ENCODE results near the gene TMEM187. TPM values are rescaled to one million over a fixed set of nuclear protein-coding genes. Genes with fewer than 3 reads are reported as not detected.
A peak's percentile ranks its signal among the peaks of the same experiment; 100 is the strongest.

TMEM187 gene
- total and polyA plus RNA-seq, 12 donors, result 3.4 to 13.2 (median 7.5) TPM

DNA sequence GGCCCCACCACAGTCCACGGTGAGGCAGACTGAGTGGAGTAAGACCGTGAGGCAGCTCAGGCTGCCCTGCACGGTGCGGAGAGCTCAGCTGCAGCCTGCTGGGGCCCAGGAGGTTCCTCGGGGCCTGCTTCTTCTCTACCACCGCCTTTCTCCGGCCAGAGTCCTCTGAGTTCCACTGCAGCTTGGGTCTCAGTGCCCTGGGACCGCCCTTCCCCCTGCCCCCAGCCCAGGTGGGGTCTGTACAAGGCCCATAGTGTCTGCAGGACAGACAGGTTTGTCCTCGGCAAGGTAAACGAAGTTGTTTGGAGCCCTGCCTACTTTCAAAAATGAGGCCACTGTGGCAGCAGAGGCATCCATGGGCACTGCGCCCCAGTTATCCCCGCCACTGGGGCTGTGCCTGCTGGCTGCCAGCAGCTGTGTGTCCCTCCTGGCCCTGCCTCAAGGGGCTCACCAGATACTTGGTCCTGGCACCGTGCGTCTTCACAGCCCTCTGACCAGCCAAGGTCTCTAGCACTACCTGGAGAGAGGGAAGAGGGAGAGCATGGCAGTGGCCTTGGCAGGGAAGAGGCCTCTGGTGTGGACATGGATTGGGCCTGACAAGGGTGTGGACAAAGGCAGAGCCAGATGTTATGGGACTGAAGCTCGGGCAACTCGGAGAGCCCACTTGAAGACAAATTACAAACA, 43.2 kb downstream of the TMEM187 start:
- no peak overlapping the region for H3K4me3 ChIP-seq
- H3K27ac ChIP-seq, result no peak overlapping the region
- DNase-seq (no peak), ATAC-seq (no peak)
- 80 to 87% methylated on average over 16 of the region's 16 CpGs for WGBS, 2 donors
- TF ChIP-seq, protein P1, sequence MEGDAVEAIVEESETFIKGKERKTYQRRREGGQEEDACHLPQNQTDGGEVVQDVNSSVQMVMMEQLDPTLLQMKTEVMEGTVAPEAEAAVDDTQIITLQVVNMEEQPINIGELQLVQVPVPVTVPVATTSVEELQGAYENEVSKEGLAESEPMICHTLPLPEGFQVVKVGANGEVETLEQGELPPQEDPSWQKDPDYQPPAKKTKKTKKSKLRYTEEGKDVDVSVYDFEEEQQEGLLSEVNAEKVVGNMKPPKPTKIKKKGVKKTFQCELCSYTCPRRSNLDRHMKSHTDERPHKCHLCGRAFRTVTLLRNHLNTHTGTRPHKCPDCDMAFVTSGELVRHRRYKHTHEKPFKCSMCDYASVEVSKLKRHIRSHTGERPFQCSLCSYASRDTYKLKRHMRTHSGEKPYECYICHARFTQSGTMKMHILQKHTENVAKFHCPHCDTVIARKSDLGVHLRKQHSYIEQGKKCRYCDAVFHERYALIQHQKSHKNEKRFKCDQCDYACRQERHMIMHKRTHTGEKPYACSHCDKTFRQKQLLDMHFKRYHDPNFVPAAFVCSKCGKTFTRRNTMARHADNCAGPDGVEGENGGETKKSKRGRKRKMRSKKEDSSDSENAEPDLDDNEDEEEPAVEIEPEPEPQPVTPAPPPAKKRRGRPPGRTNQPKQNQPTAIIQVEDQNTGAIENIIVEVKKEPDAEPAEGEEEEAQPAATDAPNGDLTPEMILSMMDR (IDR thresholded peaks at IDR 0.05), result no peak
- H3K36me3 ChIP-seq, result peaks cover 0 to 68% (median 0%) of the 10 kb centered on the region in 9 donors
- peaks cover 0 to 16% (median 6%) of the 10 kb centered on the region in 9 donors for H3K4me1 ChIP-seq
- intact Hi-C loops (cut with DNase I), result loop anchor here in 1 of 10 donors (5.0 kb wide), 1 partner anchor 37 kb away; no protein-coding TSS in a partner anchor
- peaks cover 0 to 61% (median 0%) of the 10 kb centered on the region in 7 donors for H3K27me3 ChIP-seq
- H3K9me3 ChIP-seq, result no peaks in the 10 kb centered on the region

DNA sequence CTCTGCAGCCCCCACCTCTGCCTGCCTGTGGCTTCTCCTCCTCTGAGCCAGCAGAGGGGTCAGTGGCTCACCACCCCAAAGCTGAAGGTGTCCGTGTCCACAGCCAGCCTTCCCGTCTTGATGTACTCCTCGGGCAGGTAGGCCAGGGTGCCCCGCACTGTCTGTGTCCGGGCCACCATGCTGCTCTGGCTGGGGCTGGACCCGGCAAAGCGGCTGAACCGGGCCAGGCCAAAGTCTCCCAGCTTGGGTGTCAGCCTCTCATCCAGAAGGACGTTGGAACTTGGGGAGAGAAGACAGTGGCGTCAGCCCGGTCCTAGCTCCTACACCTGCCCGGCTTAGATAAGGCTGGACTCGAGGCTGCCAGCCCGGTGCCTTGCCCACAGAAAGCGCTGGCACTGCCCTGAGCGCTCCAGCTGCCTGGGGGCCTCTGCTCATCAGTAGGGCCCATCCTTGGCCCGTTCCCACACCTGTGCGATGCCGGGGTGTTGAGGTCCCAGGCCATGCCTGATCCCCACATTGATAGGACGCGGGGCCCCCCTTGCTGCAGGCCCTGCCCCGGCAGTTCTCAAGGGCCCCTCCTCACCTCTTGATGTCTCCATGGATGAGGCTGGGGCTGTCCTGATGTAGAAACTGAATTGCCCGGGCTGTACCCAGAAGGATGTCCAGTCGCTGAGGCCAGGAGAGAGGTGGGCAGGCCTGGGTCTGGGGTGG, 44.0 kb downstream of the TMEM187 start:
- 91 to 92% methylated on average over 21 to 24 of the region's 24 CpGs for WGBS, 2 donors

DNA sequence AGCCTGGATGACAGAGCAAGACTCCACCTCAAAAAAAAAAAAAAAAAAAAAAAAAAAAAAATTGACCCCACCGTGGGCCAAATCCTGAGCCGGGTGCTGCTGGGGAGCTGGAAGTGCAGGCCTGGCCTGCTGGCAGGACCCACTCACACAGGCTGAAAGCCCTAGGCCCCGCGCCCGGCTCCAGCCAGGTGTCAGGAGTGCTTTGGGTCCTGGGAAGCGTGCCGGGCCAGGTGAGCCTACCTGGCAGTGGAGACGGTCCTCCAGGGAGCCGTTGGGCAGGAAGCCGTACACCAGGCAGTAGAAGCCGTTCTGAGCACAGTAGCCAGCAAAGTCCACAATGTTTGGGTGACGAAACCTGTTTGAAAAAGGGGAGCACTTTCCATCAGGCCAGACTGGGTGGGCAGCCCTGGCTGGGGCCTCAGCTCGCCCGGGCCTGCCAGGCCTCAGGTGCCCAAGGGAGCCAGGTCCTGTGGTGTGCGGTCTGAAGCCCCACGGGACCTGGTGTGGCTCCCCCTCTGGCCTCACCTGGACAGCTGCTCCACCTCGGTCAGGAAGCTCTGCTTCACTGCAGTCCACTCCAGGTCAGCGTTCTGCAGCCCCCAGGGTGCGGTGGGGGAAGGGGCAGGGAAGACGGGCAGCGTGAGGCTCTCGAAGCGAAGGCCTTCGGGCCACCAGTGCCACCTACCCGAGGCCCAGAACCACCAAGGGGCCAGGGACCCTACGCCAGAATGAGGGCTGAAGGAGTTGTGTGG, 45.4 kb downstream of the TMEM187 start:
- Histone ChIP-seq H3K4me1 (peaks cover 0 to 30% (median 9%) of the 10 kb centered on the region in 9 donors), H3K9me3 (no peaks in the 10 kb centered on the region), H3K36me3 (peaks cover 0 to 46% (median 0%) of the 10 kb centered on the region in 9 donors), H3K27ac (peak overlapping the region in 1 of 10 donors; percentile 91), H3K27me3 (peaks cover 0 to 59% (median 0%) of the 10 kb centered on the region in 7 donors), H3K4me3 (peak overlapping the region in 1 of 10 donors; percentile 62)
- TF ChIP-seq, protein P1 (IDR thresholded peaks at IDR 0.05), result no peak
- ATAC-seq (no peak), DNase-seq (no peak)
- intact Hi-C loops (cut with DNase I), result loop anchor here in 1 of 10 donors (5.0 kb wide), 1 partner anchor 34 kb away; no protein-coding TSS in a partner anchor
- WGBS, 2 donors, result 89 to 93% methylated on average over 23 to 26 of the region's 26 CpGs

More for the DNA sequence above, 44.0 kb downstream of the TMEM187 start:
- H3K4me3 ChIP-seq, result no peak overlapping the region
- no peak for ATAC-seq
- H3K27me3 ChIP-seq, result peaks cover 0 to 62% (median 0%) of the 10 kb centered on the region in 7 donors
- no peak overlapping the region for H3K27ac ChIP-seq
- DNase-seq, result no peak
- H3K4me1 ChIP-seq, result peaks cover 0 to 24% (median 9%) of the 10 kb centered on the region in 9 donors
- TF ChIP-seq, protein P1 (IDR thresholded peaks at IDR 0.05), result no peak
- no peaks in the 10 kb centered on the region for H3K9me3 ChIP-seq
- intact Hi-C loops (cut with DNase I), result loop anchor here in 1 of 10 donors (5.0 kb wide), 1 partner anchor 36 kb away; no protein-coding TSS in a partner anchor
- H3K36me3 ChIP-seq, result peaks cover 0 to 60% (median 0%) of the 10 kb centered on the region in 9 donors
